GM21619 (cell line): Measurements from ENCODE around the gene ZNF687.

Experiments used
- ATAC-seq: cut with Tn5 transposase; IDR thresholded peaks from one replicate; pipeline ENCODE4 v1.9.1; 2021; ENCODE audit not compliant: unreplicated experiment

Gene ZNF687

GRCh38 chr1:151281225-151281968 lies 702 bp upstream of the ZNF687 start:
- peak; percentile 27 for ATAC-seq

DNA sequence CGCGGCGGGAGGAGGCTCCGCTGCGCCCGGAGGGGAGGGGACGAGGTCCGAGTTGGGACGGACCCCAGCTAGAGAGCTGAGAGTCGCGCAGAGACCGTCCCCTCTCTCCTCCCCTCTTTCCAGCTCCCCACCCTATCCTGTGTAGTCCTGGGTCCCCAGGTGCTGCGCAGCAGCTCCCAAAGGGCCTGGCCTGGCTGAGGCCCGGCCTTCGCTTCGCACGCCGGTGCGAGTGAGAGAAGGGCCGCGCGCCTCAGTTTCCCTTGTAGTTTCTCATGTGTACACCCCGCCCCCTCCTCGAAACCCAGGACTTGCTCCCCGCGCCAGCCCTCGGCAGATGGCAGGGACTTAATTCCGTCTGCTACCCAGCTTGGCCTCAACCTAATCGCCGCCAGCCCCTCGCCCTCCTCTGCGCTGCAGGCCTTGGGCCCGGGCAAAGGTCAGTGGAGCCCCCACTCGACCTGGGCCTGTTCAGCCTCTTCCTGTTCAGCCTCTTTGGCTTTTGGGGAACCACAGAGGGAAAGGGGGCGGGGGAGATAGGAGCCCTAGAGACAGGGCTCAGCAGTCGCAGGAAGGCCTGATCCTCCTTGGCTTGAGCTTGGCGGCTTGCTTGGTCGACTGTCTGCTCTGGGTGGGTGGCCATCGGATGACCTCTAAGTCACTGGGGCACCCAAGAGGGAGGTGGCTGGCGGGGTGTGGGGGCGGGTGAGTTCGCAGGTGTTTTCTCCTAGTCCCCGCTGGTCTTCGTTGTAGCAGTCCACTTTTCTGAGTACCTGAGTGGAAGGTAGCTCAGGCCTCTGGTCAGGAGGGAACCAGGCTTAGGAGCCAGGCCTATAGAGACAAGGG lies 1.0 kb downstream of the ZNF687 start:
- ATAC-seq = no peak

- no peak for ATAC-seq
Observed at GRCh38 chr1:151284013-151284577, 2.0 kb downstream of the ZNF687 start.

GRCh38 chr1:151286619-151287340 lies 4.7 kb downstream of the ZNF687 start:
- ATAC-seq = no peak

- no peak for ATAC-seq
Observed at GRCh38 chr1:151287341-151287699, 5.2 kb downstream of the ZNF687 start.

DNA sequence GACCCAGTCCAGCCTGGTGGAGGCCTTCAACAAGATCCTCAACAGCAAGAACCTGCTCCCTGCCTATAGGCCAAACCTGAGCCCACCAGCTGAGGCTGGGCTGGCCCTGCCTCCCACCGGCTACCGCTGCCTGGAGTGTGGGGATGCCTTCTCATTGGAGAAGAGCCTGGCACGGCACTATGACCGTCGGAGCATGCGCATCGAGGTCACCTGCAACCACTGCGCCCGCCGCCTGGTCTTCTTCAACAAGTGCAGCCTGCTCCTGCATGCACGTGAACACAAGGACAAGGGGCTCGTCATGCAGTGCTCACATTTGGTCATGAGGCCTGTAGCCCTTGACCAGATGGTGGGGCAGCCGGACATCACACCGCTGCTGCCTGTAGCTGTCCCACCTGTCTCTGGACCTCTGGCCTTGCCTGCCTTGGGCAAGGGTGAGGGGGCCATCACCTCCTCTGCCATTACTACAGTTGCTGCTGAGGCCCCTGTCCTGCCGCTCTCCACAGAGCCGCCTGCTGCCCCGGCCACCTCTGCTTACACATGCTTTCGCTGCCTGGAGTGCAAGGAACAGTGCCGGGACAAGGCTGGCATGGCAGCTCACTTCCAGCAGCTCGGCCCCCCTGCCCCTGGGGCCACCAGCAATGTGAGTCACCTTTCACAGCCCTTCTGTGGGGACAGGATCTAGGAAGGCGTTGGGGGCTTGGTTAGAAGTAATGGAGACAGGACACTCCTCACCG lies 5.8 kb downstream of the ZNF687 start:
- no peak for ATAC-seq

DNA sequence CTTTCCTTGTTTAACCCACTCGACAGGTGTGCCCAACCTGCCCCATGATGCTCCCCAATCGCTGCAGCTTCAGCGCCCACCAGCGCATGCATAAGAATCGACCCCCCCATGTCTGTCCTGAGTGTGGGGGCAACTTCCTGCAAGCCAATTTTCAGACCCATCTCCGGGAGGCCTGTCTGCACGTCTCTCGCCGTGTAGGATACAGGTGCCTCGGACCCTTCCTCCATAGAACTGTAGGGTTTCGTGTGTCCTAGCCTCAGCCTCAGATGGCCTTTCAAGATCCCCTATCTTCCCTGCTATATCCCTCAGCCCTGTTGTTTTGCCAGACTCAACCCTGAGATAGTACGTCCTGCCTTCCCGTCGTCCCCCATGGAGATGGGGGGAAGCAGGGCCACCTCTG lies 6.4 kb downstream of the ZNF687 start:
- ATAC-seq = no peak

- ATAC-seq = no peak
Observed at GRCh38 chr1:151289080-151289935, 7.2 kb downstream of the ZNF687 start.

DNA sequence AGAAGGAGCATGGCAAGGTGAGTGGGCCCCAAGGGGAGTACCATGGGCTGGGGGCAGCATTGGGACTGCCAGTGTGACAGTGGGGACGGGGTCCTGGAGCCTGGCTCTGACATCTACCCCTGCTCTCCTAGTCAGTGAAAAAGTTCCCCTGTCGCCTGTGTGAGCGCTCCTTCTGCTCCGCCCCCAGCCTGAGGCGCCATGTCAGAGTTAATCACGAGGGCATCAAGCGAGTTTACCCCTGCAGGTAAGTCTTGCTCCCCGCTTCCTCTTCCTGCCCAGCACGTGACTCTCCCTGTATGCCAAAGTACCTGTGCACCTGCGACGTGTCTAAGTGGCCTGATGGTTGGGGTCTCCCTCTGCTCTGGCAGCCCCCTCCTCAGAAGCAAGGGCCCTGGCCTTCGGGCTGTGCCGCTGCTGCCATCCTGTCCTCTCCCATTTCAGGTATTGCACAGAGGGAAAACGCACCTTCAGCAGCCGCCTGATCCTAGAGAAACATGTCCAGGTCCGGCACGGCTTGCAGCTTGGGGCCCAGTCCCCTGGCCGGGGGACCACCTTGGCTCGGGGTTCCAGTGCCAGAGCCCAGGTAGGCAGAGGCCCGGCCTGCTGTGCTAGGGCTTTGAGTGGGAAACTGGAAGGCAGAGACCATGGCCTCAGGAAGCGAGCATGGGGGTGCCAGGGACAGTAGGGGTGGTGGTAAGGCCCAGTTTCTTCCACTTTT lies 8.1 kb downstream of the ZNF687 start:
- ATAC-seq = no peak

GRCh38 chr1:151290709-151291303 lies 8.7 kb downstream of the ZNF687 start:
- ATAC-seq = no peak

DNA sequence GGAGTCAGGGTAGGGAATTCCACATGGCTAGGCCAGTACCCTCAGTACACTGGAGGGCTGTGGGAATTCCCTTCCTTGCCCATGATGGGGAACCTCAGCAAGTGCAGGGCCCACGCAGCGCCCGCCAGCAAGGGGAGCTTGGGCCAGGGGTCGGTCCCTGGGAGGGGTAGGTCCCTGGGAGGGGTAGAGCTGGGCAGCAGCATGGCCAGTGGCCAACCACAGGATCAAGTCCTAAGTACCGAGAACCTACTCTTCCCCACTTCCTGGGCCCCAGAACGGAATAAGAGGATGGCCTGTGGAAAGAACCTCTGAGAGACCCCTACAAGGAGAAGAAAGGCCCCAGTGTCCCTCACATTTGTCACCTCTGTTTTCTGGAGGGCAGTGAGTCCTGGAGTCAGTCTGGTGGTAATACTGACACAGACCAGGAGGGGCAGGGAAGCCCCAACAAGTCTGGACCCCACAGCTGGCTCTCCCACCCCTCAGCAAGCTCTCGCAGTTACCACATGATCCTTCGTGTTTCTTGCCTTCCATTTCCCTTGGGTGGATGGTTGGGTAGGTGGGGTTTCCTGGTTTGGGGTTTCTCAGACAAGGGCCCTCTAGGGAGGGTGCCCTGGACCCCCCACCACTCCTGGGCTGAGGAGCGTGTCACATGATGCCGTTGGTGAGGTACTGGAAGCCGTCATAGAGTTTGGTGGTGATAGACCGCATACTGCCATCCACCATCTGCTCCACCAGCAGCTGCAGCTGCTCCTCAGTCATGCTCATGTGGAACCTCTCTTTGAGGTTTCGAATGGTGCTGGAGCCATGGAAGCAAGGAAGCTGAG lies 10.3 kb downstream of the ZNF687 start:
- no peak for ATAC-seq

DNA sequence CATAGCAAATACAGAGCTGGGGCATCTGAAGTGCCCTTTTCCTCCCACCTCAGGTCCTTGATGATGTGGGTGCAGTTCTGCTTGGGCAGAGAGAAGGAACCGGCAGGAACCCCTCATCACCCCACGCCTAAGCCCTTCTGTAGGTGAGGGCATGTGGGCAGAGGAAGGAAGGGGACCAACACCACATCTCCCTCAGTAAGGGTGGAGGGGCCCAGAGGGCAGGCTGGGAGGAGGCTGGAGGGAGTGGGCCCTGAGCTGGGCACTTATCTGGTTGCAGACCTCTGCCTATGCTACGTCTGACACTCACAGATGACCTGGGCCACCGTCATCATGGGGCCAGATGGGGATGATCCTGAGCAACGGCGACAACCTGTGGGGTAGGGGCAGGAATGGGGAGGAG lies 11.0 kb downstream of the ZNF687 start:
- no peak for ATAC-seq

- no peak for ATAC-seq
Observed at GRCh38 chr1:151294742-151295462, 12.8 kb downstream of the ZNF687 start.

DNA sequence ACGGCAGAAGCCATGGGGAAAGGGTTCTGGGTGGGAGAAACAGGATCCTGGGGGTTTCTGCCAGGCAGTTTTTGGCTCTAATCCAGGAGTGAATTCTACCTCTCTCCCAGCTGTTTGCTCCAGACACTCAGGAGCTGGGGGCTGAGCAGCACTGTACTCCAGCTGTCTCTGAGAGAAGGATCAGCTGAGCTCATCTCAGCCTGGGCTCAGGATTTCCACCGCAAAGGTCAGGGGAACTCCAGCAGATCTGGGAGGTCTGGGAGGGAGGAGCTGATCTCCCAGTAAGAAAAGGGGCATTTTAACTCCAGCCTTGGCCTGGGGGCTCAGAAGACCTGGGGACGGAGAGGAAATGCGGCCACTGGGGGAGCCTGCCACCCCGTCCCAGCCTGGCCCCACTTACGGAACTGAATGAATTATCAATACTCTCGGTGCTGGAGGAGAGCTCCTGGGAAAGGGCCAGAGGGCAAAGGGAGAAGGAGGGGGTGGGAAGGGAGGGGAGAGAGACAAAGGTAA lies 27.8 kb downstream of the ZNF687 start:
- ATAC-seq = no peak

- no peak for ATAC-seq
Observed at GRCh38 chr1:151311011-151311410, 28.9 kb downstream of the ZNF687 start.

DNA sequence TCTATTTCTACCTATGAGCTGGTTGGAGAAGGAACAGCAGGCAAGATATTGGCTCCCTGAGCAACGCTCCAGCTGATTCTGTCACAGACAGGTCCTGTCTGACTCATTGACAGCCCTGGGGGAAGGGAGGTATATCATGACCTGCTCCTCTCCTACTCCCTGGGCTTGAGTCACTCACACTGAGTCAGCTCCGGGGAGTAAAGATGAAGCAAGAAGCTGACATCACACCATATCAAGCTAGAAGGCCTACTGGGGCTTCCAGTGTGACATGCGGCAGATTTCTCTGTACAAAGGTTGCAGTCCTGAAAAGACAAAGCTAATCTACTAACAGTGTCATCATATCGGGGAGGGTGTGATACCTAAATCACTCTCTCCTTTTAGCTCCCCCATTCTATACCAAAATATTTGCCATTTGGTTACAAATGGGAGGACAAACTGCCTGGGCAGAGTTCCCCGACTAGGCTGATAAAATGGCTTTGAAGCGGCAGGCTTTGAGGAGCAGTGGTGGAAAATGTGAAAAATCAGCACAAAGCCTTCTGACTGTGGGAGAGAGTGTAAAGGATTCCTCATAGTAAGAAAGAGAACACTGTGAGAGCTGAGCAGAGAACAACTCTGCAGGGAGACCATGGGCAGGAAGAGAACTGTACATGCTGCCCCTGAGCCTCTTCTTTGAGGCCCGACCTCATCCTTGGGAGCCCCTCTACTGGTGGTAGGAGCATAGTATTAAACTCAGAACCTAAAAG lies 29.7 kb downstream of the ZNF687 start:
- ATAC-seq = no peak
